GM12875 (cell line): ENCODE data around the gene COX5A.

Experiments used
- H3K4me3 ChIP-seq: one replicate; pipeline ENCODE4 v1.5.1; 2011; ENCODE audit warnings: low read depth, low read length, control low read depth
- TF ChIP-seq, protein P1 (sequence below): IDR thresholded peaks from 2 replicates; pipeline ENCODE4 v1.5.1; 2011; ENCODE audit warnings: low read depth, mild to moderate bottlenecking, control low read depth, inconsistent platforms, low read length, moderate library complexity, borderline replicate concordance; ENCODE audit not compliant: insufficient read depth

COX5A gene

DNA sequence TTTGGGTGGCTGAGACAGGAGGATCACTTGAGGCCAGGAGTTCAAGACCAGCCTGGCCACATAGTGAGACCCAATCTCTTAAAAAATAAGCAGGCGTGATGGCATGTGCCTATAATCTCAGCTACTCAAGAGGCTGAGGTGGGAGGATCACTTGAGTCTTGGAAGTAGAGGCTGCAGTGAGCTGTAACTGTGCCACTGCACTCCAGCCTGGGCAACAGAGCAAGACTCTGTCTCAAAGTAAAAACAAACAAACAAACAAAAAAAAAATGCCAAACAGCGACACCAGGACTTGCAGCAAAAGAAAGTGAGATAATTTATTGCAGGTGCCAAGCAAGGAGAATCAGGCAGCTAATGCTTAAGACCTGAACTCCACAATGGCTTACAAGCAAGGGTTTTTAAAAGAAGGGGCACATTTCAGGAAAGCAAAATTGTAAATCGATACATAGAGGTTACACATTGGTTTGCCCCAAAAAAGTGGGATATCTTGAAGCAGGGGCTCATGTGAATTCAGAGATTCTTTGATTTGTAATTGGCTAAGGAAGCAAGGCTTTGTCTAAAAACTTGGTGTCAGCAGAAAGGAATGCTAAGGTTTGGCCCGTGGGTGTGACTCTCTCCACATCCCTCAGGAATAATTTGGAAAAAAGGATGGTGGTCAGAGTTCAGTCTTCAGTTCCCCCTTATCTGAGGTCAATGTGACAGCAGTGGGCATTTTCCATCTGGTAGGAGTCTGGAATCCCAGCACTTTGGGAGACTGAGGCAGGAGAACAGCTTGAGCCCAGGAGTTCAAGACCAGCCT is 53.2 kb downstream of the COX5A start:
- H3K4me3 ChIP-seq, result no peak overlapping the region
- TF ChIP-seq, protein P1, sequence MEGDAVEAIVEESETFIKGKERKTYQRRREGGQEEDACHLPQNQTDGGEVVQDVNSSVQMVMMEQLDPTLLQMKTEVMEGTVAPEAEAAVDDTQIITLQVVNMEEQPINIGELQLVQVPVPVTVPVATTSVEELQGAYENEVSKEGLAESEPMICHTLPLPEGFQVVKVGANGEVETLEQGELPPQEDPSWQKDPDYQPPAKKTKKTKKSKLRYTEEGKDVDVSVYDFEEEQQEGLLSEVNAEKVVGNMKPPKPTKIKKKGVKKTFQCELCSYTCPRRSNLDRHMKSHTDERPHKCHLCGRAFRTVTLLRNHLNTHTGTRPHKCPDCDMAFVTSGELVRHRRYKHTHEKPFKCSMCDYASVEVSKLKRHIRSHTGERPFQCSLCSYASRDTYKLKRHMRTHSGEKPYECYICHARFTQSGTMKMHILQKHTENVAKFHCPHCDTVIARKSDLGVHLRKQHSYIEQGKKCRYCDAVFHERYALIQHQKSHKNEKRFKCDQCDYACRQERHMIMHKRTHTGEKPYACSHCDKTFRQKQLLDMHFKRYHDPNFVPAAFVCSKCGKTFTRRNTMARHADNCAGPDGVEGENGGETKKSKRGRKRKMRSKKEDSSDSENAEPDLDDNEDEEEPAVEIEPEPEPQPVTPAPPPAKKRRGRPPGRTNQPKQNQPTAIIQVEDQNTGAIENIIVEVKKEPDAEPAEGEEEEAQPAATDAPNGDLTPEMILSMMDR, result no peak

DNA sequence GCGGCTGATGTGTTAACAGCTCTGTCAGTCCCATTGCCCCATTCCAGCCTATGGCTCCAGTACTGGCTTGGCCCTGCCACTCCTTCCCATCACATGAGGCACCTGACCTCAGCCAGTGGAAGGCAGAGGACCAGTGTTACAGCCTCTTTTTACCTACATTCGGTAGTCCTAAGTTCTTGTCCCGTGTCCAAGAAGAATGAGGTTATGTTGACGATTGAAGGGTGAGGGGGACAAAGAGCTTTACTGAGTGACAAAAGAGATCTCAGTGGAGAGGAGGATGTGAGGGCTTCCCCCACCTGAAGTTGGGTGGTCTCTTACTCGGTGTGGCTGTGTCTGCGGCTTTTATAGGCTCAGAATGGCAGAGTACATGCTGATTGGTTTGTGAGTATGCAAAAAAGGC is 55.3 kb downstream of the COX5A start:
- TF ChIP-seq, protein P1, result no peak
- H3K4me3 ChIP-seq, result no peak overlapping the region

GRCh38 chr15:74878273-74878672 is 59.6 kb downstream of the COX5A start:
- TF ChIP-seq, protein P1, result no peak
- no peak overlapping the region for H3K4me3 ChIP-seq

DNA sequence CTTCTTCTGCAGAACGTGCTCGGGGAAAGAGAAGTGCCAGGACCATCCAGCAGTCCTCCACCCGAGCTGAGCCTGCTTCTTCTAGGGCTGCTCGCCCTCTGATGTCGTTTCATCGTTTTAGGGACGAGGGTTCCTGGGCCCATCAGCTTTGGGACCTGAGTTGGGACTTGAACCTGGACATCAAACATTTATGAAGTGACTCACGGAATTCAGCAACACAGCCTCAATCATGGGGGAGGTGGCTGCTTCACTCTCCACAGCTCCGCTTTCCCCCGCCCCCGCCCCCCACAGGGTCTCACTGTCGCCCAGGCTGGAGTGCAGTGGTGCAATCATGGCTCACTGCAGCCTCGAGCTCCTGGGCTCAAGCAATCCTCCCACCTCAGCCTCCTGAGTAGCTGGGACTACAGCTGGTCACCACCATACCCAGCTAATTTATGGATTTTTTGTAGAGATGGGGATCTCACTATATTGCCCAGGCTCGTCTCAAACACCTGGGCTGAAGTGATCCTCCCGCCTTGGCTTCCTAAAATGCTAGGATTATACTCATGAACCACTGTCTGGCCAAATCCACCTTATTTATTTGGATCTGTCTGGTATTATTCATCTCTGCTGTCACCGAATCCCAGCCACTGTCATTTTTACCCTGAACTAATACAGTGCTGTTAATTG is 64.0 kb downstream of the COX5A start:
- H3K4me3 ChIP-seq, result peak overlapping the region; percentile 61
- TF ChIP-seq, protein P1, result no peak

- H3K4me3 ChIP-seq, result peak within 1 kb of the TSS; percentile 88
- TF ChIP-seq, protein P1, result no peak
Measured at GRCh38 chr15:74873036-74873755, 64.7 kb downstream of the COX5A start, which contains the start of gene SCAMP2. Gene SCAMP2 (minus strand): TSS chr15:74873365. CDS start chr15:74873255, 110 bp downstream.

DNA sequence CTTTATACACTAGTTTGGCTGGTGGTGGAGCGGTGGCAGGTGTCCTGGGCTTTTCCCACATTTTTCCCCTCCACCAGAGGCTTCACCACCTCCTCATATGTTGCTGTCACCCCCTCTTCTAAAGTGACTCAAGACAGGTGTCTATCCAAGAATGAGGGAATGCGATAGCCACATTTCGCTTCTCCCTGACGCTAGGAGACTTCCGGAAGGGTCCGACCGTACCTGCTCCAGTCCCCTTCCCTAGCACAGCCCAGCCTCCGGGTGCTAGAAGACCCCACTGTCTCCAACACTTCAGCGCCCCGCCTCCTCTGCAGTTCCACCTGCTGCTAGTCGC is 65.2 kb downstream of the COX5A start:
- TF ChIP-seq, protein P1, result no peak
- H3K4me3 ChIP-seq, result peak overlapping the region; percentile 88
